SIG-M5 (cell line): Measurements from ENCODE around the gene PRAMEF25.
"Not testable (repeated sequence)": the region's sequence is repeated elsewhere in the genome, so short reads cannot be mapped to it uniquely, and the experiment has no call there.

ENCODE experiments used
- DNase-seq: peaks from one replicate; lab custom pipeline; 2025; lab: John Stamatoyannopoulos, UW

PRAMEF25 gene

GRCh38 chr1:13070474-13070873 lies at the start of gene PRAMEF25:
Gene PRAMEF25 (plus strand): TSS chr1:13070774. CDS start chr1:13073694, 2,920 bp downstream.
- not testable (repeated sequence) for DNase-seq

GRCh38 chr1:13056475-13056874 lies 14.1 kb upstream of the PRAMEF25 start, which contains the start of gene PRAMEF27:
Gene PRAMEF27 (minus strand): TSS chr1:13056575. CDS start chr1:13053659, 2,916 bp downstream.
- DNase-seq, result not testable (repeated sequence)

GRCh38 chr1:13116754-13117153 lies 46.2 kb downstream of the PRAMEF25 start, which contains the start of gene HNRNPCL2:
Gene HNRNPCL2 (minus strand): TSS chr1:13116854. CDS start chr1:13116400, 454 bp downstream.
- DNase-seq, result not testable (repeated sequence)
